H9 (cell line): ENCODE measurements around the gene HCK. TPM values are rescaled to one million over a fixed set of nuclear protein-coding genes. Genes with fewer than 3 reads are reported as not detected.

Experiments used
- DNase-seq: peaks from one replicate; pipeline ENCODE4 v3.0.0-alpha.2; 2017
- H2AFZ ChIP-seq: one replicate; pipeline ENCODE4 v1.6.1; 2013; ENCODE audit warnings: mild to moderate bottlenecking, low read length, control low read depth, moderate library complexity
- H2AK5ac ChIP-seq: 2 replicates; pipeline ENCODE4 v1.6.1; 2013; ENCODE audit warnings: low read length, control low read depth, mixed read lengths; ENCODE audit not compliant: insufficient read length
- H2BK120ac ChIP-seq: one replicate; pipeline ENCODE4 v1.6.1; 2013; ENCODE audit warnings: low read depth, mild to moderate bottlenecking, low read length, control low read depth, inconsistent platforms; ENCODE audit not compliant: poor library complexity, severe bottlenecking
- H2BK12ac ChIP-seq: 2 replicates; pipeline ENCODE4 v1.6.1; 2013; ENCODE audit warnings: low read length, control low read depth, mixed read lengths, low read depth; ENCODE audit not compliant: insufficient read length
- H2BK15ac ChIP-seq: 2 replicates; pipeline ENCODE4 v1.6.1; 2013; ENCODE audit warnings: low read depth, low read length, control low read depth
- H2BK20ac ChIP-seq: one replicate; pipeline ENCODE4 v1.6.1; 2013; ENCODE audit warnings: low read depth, mild to moderate bottlenecking, low read length, control low read depth, inconsistent platforms; ENCODE audit not compliant: poor library complexity, severe bottlenecking
- H2BK5ac ChIP-seq: 2 replicates; pipeline ENCODE4 v1.6.1; 2013; ENCODE audit warnings: low read length, control low read depth, mixed read lengths; ENCODE audit not compliant: insufficient read length
- H3K14ac ChIP-seq: 2 replicates; pipeline ENCODE4 v1.6.1; 2013; ENCODE audit warnings: low read length, control low read depth; ENCODE audit not compliant: insufficient read depth
- H3K18ac ChIP-seq: 2 replicates; pipeline ENCODE4 v1.6.1; 2013; ENCODE audit warnings: low read depth, mild to moderate bottlenecking, mixed read lengths, low read length, control low read depth; ENCODE audit not compliant: insufficient read length
- H3K23ac ChIP-seq: 2 replicates; pipeline ENCODE4 v1.6.1; 2013; ENCODE audit warnings: low read length, control low read depth, mixed read lengths, low read depth; ENCODE audit not compliant: insufficient read length
- H3K23me2 ChIP-seq: 2 replicates; pipeline ENCODE4 v1.6.1; 2013; ENCODE audit warnings: low read depth, mild to moderate bottlenecking, mixed read lengths, low read length, control low read depth; ENCODE audit not compliant: insufficient read length, poor library complexity, severe bottlenecking
- H3K27ac ChIP-seq: 2 replicates; pipeline ENCODE4 v1.5.1; 2013; ENCODE audit warnings: low read length, control low read depth, mixed read lengths, low read depth; ENCODE audit not compliant: insufficient read length
- H3K27me3 ChIP-seq: 2 replicates; pipeline ENCODE4 v1.6.1; 2013; ENCODE audit warnings: low read length, control low read depth, inconsistent platforms; ENCODE audit not compliant: insufficient read depth
- H3K4ac ChIP-seq: 2 replicates; pipeline ENCODE4 v1.6.1; 2013; ENCODE audit warnings: low read depth, mild to moderate bottlenecking, control low read depth, inconsistent platforms, low read length, moderate library complexity
- H3K4me1 ChIP-seq: 2 replicates; pipeline ENCODE4 v1.6.1; 2013; ENCODE audit warnings: low read length, control low read depth, inconsistent platforms; ENCODE audit not compliant: insufficient read depth
- H3K4me2 ChIP-seq: 2 replicates; pipeline ENCODE4 v1.6.1; 2013; ENCODE audit warnings: low read length, control low read depth, mixed read lengths; ENCODE audit not compliant: insufficient read length, insufficient read depth
- H3K56ac ChIP-seq: 2 replicates; pipeline ENCODE4 v1.6.1; 2013; ENCODE audit warnings: low read depth, mild to moderate bottlenecking, mixed read lengths, low read length, control low read depth; ENCODE audit not compliant: insufficient read length
- H3K79me1 ChIP-seq: 2 replicates; pipeline ENCODE4 v1.6.1; 2013; ENCODE audit warnings: low read depth, mild to moderate bottlenecking, moderate library complexity, low read length, control low read depth, inconsistent platforms; ENCODE audit not compliant: insufficient read depth, poor library complexity, severe bottlenecking
- H3K79me2 ChIP-seq: 2 replicates; pipeline ENCODE4 v1.6.1; 2013; ENCODE audit warnings: low read length, control low read depth, inconsistent platforms; ENCODE audit not compliant: insufficient read depth
- H3K9ac ChIP-seq: 2 replicates; pipeline ENCODE4 v1.6.1; 2013; ENCODE audit warnings: low read length, control low read depth, mixed read lengths; ENCODE audit not compliant: insufficient read length; ENCODE audit errors: extremely low read depth
- H3K9me3 ChIP-seq: one replicate; pipeline ENCODE4 v1.6.1; 2013; ENCODE audit warnings: low read depth, low read length, inconsistent platforms; ENCODE audit not compliant: control insufficient read depth
- H3T11ph ChIP-seq: one replicate; pipeline ENCODE4 v1.6.1; 2013; ENCODE audit warnings: mild to moderate bottlenecking, low read length, control low read depth, inconsistent platforms
- H4K20me1 ChIP-seq: one replicate; pipeline ENCODE4 v1.6.1; 2013; ENCODE audit not compliant: control insufficient read depth, insufficient read length, insufficient read depth
- H4K5ac ChIP-seq: 2 replicates; pipeline ENCODE4 v1.6.1; 2013; ENCODE audit warnings: low read depth, mild to moderate bottlenecking, mixed read lengths, low read length, control low read depth; ENCODE audit not compliant: insufficient read length
- H4K8ac ChIP-seq: replicated peaks from 2 replicates; pipeline ENCODE4 v1.6.1; 2013; ENCODE audit warnings: low read length, control low read depth, mixed read lengths, low read depth; ENCODE audit not compliant: insufficient read length
- H4K91ac ChIP-seq: 2 replicates; pipeline ENCODE4 v1.6.1; 2013; ENCODE audit warnings: low read depth, mild to moderate bottlenecking, moderate library complexity, mixed read lengths, low read length, control low read depth; ENCODE audit not compliant: insufficient read length
- H3K27ac Mint-ChIP-seq, 3 experiments: 2 replicates in 2 of 3; 3 replicates in 1 of 3; pipeline ENCODE4 v1.8.0; 2020 to 2021; ENCODE audit warnings: mixed read lengths in 3 of 3, mild to moderate bottlenecking in 1 of 3, moderate library complexity in 1 of 3
- H3K27me3 Mint-ChIP-seq: 2 replicates; pipeline ENCODE4 v1.8.0; 2021; ENCODE audit warnings: low read depth, mild to moderate bottlenecking, moderate library complexity, mixed read lengths
- H3K36me3 Mint-ChIP-seq, 3 experiments: 2 replicates in 2 of 3; 3 replicates in 1 of 3; pipeline ENCODE4 v1.8.0; 2020 to 2021; ENCODE audit warnings: low read depth in 3 of 3, mixed read lengths in 3 of 3; ENCODE audit not compliant: insufficient read depth in 1 of 3
- H3K4me1 Mint-ChIP-seq, 2 experiments: 2 replicates each; pipeline ENCODE4 v1.8.0; 2020; ENCODE audit warnings: mixed read lengths in 2 of 2
- H3K4me3 Mint-ChIP-seq, 2 experiments: 2 replicates in 1 of 2; 3 replicates in 1 of 2; pipeline ENCODE4 v1.8.0; 2020 to 2021; ENCODE audit warnings: mild to moderate bottlenecking in 2 of 2, mixed read lengths in 2 of 2, moderate library complexity in 1 of 2
- H3K9me3 Mint-ChIP-seq, 2 experiments: 2 replicates in 1 of 2; 3 replicates in 1 of 2; pipeline ENCODE4 v1.8.0; 2020; ENCODE audit warnings: mild to moderate bottlenecking in 2 of 2, mixed read lengths in 2 of 2, moderate library complexity in 1 of 2
- CTCF ChIP-seq: fragments of 200-600 bp; sonication (generic); conservative IDR thresholded peaks from 3 replicates; pipeline ENCODE4 v1.8.0; 2021; ENCODE audit warnings: antibody characterized with exemption, mild to moderate bottlenecking
- WGBS: extraction: QIAGEN DNeasy Blood & Tissue Kit; methylation state at CpG from one replicate; pipeline ENCODE4 v1.1.7; 2013; ENCODE audit warnings: missing lambda C conversion rate, low lambda C conversion rate, mixed read lengths; ENCODE audit not compliant: insufficient read length; ENCODE audit errors: extremely low coverage; 5-methylcytosine and 5-hydroxymethylcytosine counted together
- total RNA-seq: library from RNA; stranded (reverse); gene quantifications from 2 replicates; pipeline ENCODE4 v1.2.1, GENCODE V29; 2021

HCK gene
- total RNA-seq, 1 experiment from 2014 or later = 1.7 TPM

- Mint-ChIP-seq H3K9me3 (no peaks in the 10 kb centered on the region), H3K27me3 (peaks cover 75% of the 10 kb centered on the region), H3K27ac (no peak overlapping the region), H3K4me1 (peaks cover 23 to 24% of the 10 kb centered on the region in 2 experiments), H3K36me3 (no peaks in the 10 kb centered on the region; a peak in 1 of 7 replicates), H3K4me3 (peak overlapping the region in 1 of 2 experiments; percentile 88; a peak in 2 of 5 replicates)
- Histone ChIP-seq H3K14ac (no peak overlapping the region), H3K79me1 (no peaks in the 10 kb centered on the region), H3K4ac (no peak overlapping the region), H3K4me2 (no peak overlapping the region), H3K18ac (no peak overlapping the region), H4K8ac (no peak overlapping the region), H2BK5ac (no peak overlapping the region), H4K5ac (no peak overlapping the region), H3K23ac (no peak overlapping the region), H2BK15ac (no peak overlapping the region), H2BK120ac (no peak overlapping the region), H3K27me3 (peaks cover 12% of the 10 kb centered on the region; the same call in 1 of the 2 replicates), H2BK12ac (no peak overlapping the region), H2AFZ (no peak overlapping the region), H3K4me1 (no peaks in the 10 kb centered on the region), H3K23me2 (peaks cover 20% of the 10 kb centered on the region), H3T11ph (no peak overlapping the region), H2BK20ac (no peak overlapping the region), H3K27ac (no peak overlapping the region), H3K9me3 (no peaks in the 10 kb centered on the region), H3K56ac (no peak overlapping the region), H4K91ac (no peak overlapping the region), H4K20me1 (no peaks in the 10 kb centered on the region), H2AK5ac (no peak overlapping the region), H3K9ac (no peak overlapping the region), H3K79me2 (no peaks in the 10 kb centered on the region)
- no CpG with 5 or more reads among the region's 4 CpGs for WGBS
- no peak for DNase-seq
- 0 out of 3 replicates have a peak, but pooled peaks have one; percentile 12 for TF ChIP-seq CTCF
These were observed 1.7 kb upstream of the HCK start for GRCh38 chr20:32050324-32050841.
